Endodermal cell (in vitro differentiated cells): ENCODE measurements around the gene GATA3. TPM values are rescaled to one million over a fixed set of nuclear protein-coding genes. Genes with fewer than 3 reads are reported as not detected.

Experiments used
- DNase-seq: peaks from one replicate; pipeline ENCODE4 v3.0.0-alpha.2; 2017
- H3K27ac ChIP-seq: 2 replicates; pipeline ENCODE4 v1.5.1; 2013; ENCODE audit warnings: mild to moderate bottlenecking, low read depth, low read length, moderate library complexity
- H3K27me3 ChIP-seq: 2 replicates; pipeline ENCODE4 v1.6.1; 2013; ENCODE audit warnings: mild to moderate bottlenecking, low read length, moderate library complexity; ENCODE audit not compliant: insufficient read depth, control insufficient read depth, poor library complexity, severe bottlenecking
- H3K36me3 ChIP-seq: 2 replicates; pipeline ENCODE4 v1.7.0; 2013; ENCODE audit warnings: mild to moderate bottlenecking, low read length, moderate library complexity; ENCODE audit not compliant: control insufficient read depth, insufficient read depth
- H3K4me1 ChIP-seq: one replicate; pipeline ENCODE4 v1.7.0; 2013; ENCODE audit warnings: low read length; ENCODE audit not compliant: control insufficient read depth, insufficient read depth
- H3K4me3 ChIP-seq: 2 replicates; pipeline ENCODE4 v1.5.1; 2013; ENCODE audit warnings: mild to moderate bottlenecking, low read length, moderate library complexity
- H3K9ac ChIP-seq: 2 replicates; pipeline ENCODE4 v1.6.1; 2013; ENCODE audit warnings: mild to moderate bottlenecking, low read length, moderate library complexity; ENCODE audit not compliant: poor library complexity, severe bottlenecking; ENCODE audit errors: extremely low read depth
- H3K9me3 ChIP-seq: 2 replicates; pipeline ENCODE4 v1.6.1; 2013; ENCODE audit warnings: mild to moderate bottlenecking, low read length, moderate library complexity; ENCODE audit not compliant: control insufficient read depth
- H3K27ac Mint-ChIP-seq: 2 replicates; pipeline ENCODE4 v1.8.0; 2020; ENCODE audit warnings: mixed read lengths
- H3K27me3 Mint-ChIP-seq: 2 replicates; pipeline ENCODE4 v1.8.0; 2021; ENCODE audit warnings: mild to moderate bottlenecking, mixed read lengths; ENCODE audit not compliant: insufficient read depth
- H3K36me3 Mint-ChIP-seq: 2 replicates; pipeline ENCODE4 v1.8.0; 2020; ENCODE audit warnings: low read depth, mixed read lengths
- H3K4me1 Mint-ChIP-seq: 2 replicates; pipeline ENCODE4 v1.8.0; 2020; ENCODE audit warnings: mixed read lengths
- H3K4me3 Mint-ChIP-seq: 2 replicates; pipeline ENCODE4 v1.8.0; 2020; ENCODE audit warnings: mild to moderate bottlenecking, moderate library complexity, mixed read lengths
- H3K9me3 Mint-ChIP-seq: 2 replicates; pipeline ENCODE4 v1.8.0; 2020; ENCODE audit warnings: mild to moderate bottlenecking, mixed read lengths
- CTCF ChIP-seq: fragments of 200-600 bp; sonication (generic); conservative IDR thresholded peaks from 2 replicates; pipeline ENCODE4 v1.5.0; 2021; ENCODE audit warnings: antibody characterized with exemption, mild to moderate bottlenecking
- WGBS, 2 experiments: methylation state at CpG; one replicate each; pipeline versions ENCODE4 v1.1.5 to v1.1.7; 2013; ENCODE audit warnings: missing lambda C conversion rate in 2 of 2, mixed read lengths in 1 of 2; ENCODE audit not compliant: insufficient coverage in 1 of 2, insufficient read length in 1 of 2; 5-methylcytosine and 5-hydroxymethylcytosine counted together
- total RNA-seq, 2 donors: library from RNA; stranded (reverse); fragmentation: NEBNext Ultra II Directional in 1 of 2; extraction: Animal tissue kit (Norgen Biotek cat#: 25700) in 1 of 2; gene quantifications; 2 replicates in 1 of 2; 3 replicates in 1 of 2; pipeline ENCODE4 v1.2.1, GENCODE V29; 2021

Gene GATA3
- total RNA-seq, 2 donors from 2014 or later, result 51.3 to 103 TPM

DNA sequence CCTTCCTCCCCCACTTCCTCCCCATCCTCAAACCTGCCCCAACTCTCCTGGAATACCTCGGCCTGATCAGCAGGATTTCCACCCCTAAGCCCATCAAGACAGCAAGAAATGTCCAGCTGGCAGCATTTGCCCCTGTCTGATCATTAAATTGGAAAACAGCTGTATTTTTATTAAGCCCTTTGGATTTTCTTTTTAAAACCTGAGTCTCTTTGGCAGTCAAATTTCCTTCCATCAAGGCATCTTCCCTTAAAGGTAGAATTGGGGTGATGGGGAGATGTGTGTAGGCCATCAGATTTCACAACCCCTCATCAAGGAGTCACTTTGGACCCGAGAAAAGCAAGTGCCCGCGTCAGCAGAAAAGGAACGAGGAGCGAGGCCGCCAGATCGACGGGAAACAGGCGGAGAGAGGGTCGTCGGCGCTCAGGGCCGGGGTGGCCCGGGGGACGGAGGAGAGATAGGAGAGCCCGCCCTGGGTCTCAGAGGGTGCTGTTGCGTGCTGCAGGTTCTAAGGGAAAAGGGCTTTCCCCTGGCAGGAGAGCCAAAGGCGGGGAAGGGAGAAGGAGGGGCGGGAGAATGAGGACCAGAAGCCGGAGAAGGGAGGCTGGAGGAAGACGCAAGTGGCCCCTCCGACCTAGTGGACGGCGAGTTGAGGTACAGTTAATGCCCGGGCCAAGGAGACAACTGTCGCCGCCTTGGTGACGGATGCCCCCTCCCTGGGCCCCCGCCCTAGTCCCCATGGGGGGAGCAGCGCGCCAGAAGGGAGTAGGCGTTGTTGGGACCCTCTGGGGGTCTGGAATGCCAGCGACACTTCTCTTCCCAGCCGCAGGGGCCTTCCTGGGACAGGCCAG lies 11.5 kb upstream of the GATA3 start:
- H3K36me3 ChIP-seq, result no peaks in the 10 kb centered on the region
- H3K4me3 Mint-ChIP-seq, result peak overlapping the region; percentile 86
- WGBS, 2 experiments, result 1 to 2% methylated on average over 22 to 35 of the region's 35 CpGs

DNA sequence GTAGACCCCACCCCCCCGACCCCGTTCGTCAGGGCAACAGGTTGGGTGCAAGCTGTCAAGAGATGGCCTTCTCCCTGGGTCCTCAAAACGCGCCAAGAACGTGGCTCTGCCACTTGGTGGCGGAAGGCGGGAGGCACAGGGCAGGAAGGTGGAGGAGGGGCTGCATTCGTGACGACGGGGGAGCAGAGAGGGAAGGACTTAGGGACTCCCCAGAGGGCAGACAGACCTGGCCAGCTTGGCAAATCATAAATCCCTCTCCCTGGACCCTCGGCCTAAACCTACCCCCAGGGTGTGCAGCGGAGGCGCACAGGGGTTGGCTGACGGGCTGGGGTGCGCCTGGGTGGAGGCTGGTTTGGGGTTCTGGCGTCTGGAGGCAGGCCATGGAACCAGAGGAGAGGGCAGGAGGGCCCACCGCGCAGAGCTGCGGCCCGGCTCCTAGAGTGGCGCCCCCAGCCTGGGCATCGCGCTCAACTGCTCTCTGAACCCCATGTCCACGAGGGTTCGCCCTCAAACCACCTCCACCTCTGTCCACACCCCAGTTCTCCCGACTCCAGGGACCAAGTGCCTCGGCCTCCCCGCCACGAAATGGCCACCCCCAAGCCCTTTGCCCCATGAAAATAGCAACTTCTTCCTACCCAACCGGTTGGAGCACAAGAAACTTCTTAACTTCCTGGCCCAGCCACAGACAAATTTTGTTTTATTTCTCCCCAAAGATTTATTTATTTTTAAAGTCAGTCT lies 10.8 kb upstream of the GATA3 start:
- peak; percentile 91 for DNase-seq
- no peaks in the 10 kb centered on the region for H3K36me3 ChIP-seq
- no peak overlapping the region for H3K9ac ChIP-seq
- H3K4me1 ChIP-seq, result peaks cover 20% of the 10 kb centered on the region
- Mint-ChIP-seq H3K9me3 (no peaks in the 10 kb centered on the region), H3K36me3 (no peaks in the 10 kb centered on the region), H3K4me3 (peak overlapping the region; percentile 86), H3K27ac (no peak overlapping the region), H3K27me3 (peaks cover 100% of the 10 kb centered on the region), H3K4me1 (peaks cover 58% of the 10 kb centered on the region)
- no peaks in the 10 kb centered on the region for H3K9me3 ChIP-seq
- TF ChIP-seq CTCF, result peak; percentile 65
- H3K4me3 ChIP-seq, result peak overlapping the region; percentile 79
- H3K27me3 ChIP-seq, result peaks cover 100% of the 10 kb centered on the region
- WGBS, 2 experiments, result 3% methylated on average over 31 of the region's 31 CpGs; no CpG with 5 or more reads in 1 of the 2 experiments
- H3K27ac ChIP-seq, result no peak overlapping the region

More for the DNA sequence above, 11.5 kb upstream of the GATA3 start:
- H3K9me3 Mint-ChIP-seq, result no peaks in the 10 kb centered on the region
- peaks cover 100% of the 10 kb centered on the region for H3K27me3 Mint-ChIP-seq
- Histone ChIP-seq H3K27ac (no peak overlapping the region), H3K9me3 (no peaks in the 10 kb centered on the region), H3K4me1 (peaks cover 20% of the 10 kb centered on the region), H3K4me3 (no peak overlapping the region), H3K9ac (no peak overlapping the region), H3K27me3 (peaks cover 100% of the 10 kb centered on the region)
- H3K36me3 Mint-ChIP-seq, result no peaks in the 10 kb centered on the region
- no peak for TF ChIP-seq CTCF
- no peak overlapping the region for H3K27ac Mint-ChIP-seq
- peaks cover 65% of the 10 kb centered on the region for H3K4me1 Mint-ChIP-seq
- DNase-seq, result peak; percentile 73

- Histone ChIP-seq H3K9me3 (no peaks in the 10 kb centered on the region), H3K9ac (no peak overlapping the region), H3K4me1 (peaks cover 20% of the 10 kb centered on the region), H3K27ac (no peak overlapping the region), H3K4me3 (peak overlapping the region; percentile 79), H3K36me3 (no peaks in the 10 kb centered on the region), H3K27me3 (peaks cover 100% of the 10 kb centered on the region)
- no peaks in the 10 kb centered on the region for H3K9me3 Mint-ChIP-seq
- WGBS, 2 experiments, result 0 to 2% methylated on average over 5 to 12 of the region's 12 CpGs
- H3K27me3 Mint-ChIP-seq, result peaks cover 99% of the 10 kb centered on the region
- no peak overlapping the region for H3K27ac Mint-ChIP-seq
- peaks cover 55% of the 10 kb centered on the region for H3K4me1 Mint-ChIP-seq
- no peak for TF ChIP-seq CTCF
- H3K36me3 Mint-ChIP-seq, result no peaks in the 10 kb centered on the region
- peak overlapping the region; percentile 86 for H3K4me3 Mint-ChIP-seq
- peak; percentile 66 for DNase-seq
These were observed 10.1 kb upstream of the GATA3 start for GRCh38 chr10:8044331-8044907.
